Breast epithelium (tissue), 4 donors: ENCODE data around the gene NAALAD2. TPM values are rescaled to one million over a fixed set of nuclear protein-coding genes. Genes with fewer than 3 reads are reported as not detected.
"Not testable (repeated sequence)": the region's sequence is repeated elsewhere in the genome, so short reads cannot be mapped to it uniquely, and the experiment has no call there.

Source experiments
- DNase-seq, 2 donors: peaks; one replicate each; pipeline ENCODE4 v3.0.0-alpha.2; 2019; ENCODE audit warnings: low spot score in 2 of 2
- H3K27ac ChIP-seq, 2 donors: fragments of 200-600 bp; sonication (generic) in 1 of 2; one replicate each; pipeline ENCODE4 v1.5.1; 2016 to 2019; ENCODE audit warnings: mild to moderate bottlenecking in 1 of 2
- H3K27me3 ChIP-seq, 2 donors: fragments of 200-600 bp; sonication (generic) in 1 of 2; one replicate each; pipeline versions ENCODE4 v1.5.1 to v1.6.0; 2017 to 2019; ENCODE audit warnings: control low read depth in 1 of 2, mild to moderate bottlenecking in 1 of 2
- H3K36me3 ChIP-seq: fragments of 200-600 bp; one replicate; pipeline ENCODE4 v1.5.1; 2019
- H3K4me1 ChIP-seq, 2 donors: fragments of 200-600 bp; sonication (generic); one replicate each; pipeline ENCODE4 v1.5.1; 2016 to 2019; ENCODE audit warnings: control low read depth in 1 of 2
- H3K4me3 ChIP-seq, 3 donors: fragments of 200-600 bp; sonication (generic); 1 replicate in 2 of 3; 2 replicates in 1 of 3; pipeline ENCODE4 v1.5.1; 2016 to 2019; ENCODE audit warnings: mild to moderate bottlenecking in 3 of 3, moderate library complexity in 2 of 3
- H3K9me3 ChIP-seq, 2 donors: fragments of 200-600 bp; sonication (generic) in 1 of 2; one replicate each; pipeline ENCODE4 v1.5.1; 2016 to 2019; ENCODE audit warnings: control low read depth in 1 of 2
- CTCF ChIP-seq, 3 donors: fragments of 450-650 bp; IDR thresholded peaks; one replicate each; pipeline ENCODE4 v1.5.1; 2016 to 2017; ENCODE audit warnings: antibody characterized with exemption in 3 of 3, mild to moderate bottlenecking in 3 of 3, moderate library complexity in 3 of 3
- POLR2A ChIP-seq: fragments of 450-650 bp; IDR thresholded peaks from one replicate; pipeline ENCODE4 v1.6.1; 2016; ENCODE audit warnings: antibody characterized with exemption, mild to moderate bottlenecking, moderate library complexity
- POLR2AphosphoS5 ChIP-seq, 3 donors: sonication (generic); formaldehyde crosslinking; IDR thresholded peaks; one replicate each; pipeline ENCODE4 v1.6.1; 2017; ENCODE audit warnings: antibody characterized with exemption in 3 of 3
- intact Hi-C: fragments of 100-400 bp; cut with DNase I; formaldehyde crosslinking; loops from one replicate; pipeline ENCODE4 v1.15.1; 2023; ENCODE audit warnings: low total_unique reads
- total RNA-seq, 3 donors: library from RNA; depleted of rRNA; stranded (reverse); fragments of >200 nt; gene quantifications; one replicate each; pipeline ENCODE4 v1.1.0, GENCODE V29; 2016

NAALAD2 gene
- 1 to 10 TPM in 2 of 3 donors, under 1 TPM in 1; 0.98 to 3.8 (median 1.8) TPM for total RNA-seq

DNA sequence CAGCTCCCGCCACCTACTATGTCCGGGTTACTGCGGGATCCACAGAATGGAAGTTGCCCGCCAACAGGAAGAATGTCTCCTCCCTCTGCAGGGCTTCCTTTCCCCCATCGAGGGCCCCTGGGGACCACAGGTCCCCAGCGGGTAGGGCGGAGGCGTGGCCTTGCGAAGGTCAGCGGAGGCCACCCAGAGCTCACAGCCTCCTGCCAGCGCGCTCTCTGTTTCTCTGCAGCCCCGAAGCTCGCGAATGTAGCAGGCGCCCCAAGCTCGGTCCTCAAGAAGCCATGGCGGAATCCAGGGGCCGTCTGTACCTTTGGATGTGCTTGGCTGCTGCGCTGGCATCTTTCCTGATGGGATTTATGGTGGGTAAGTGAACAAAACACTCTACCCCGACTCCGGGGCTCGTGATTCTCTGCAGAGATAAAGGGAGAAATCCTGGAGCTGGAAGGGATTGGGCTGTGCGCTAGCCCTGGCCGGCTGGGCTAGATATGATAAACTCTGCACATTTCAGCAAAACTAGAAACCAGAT is at the start of gene NAALAD2:
TSS of gene NAALAD2 (plus strand) at position 186 of the 526 bp plus-strand sequence. CDS start at position 282, 96 bp downstream.
- Histone ChIP-seq H3K4me1 (no peaks in the 10 kb centered on the region), H3K4me3 (peak within 1 kb of the TSS; percentile 48 to 71 (median 52)), H3K27ac (peak within 1 kb of the TSS in 1 of 2 donors; percentile 56), H3K27me3 (peaks cover 0 to 15% of the 10 kb centered on the region in 2 donors), H3K36me3 (no peaks in the 10 kb centered on the region), H3K9me3 (no peaks in the 10 kb centered on the region)
- TF ChIP-seq POLR2AphosphoS5 (IDR thresholded peaks at IDR 0.05) (no peak), CTCF (IDR thresholded peaks at IDR 0.05) (no peak), POLR2A (no peak)
- no peak for DNase-seq
- intact Hi-C loops = no loop called here

DNA sequence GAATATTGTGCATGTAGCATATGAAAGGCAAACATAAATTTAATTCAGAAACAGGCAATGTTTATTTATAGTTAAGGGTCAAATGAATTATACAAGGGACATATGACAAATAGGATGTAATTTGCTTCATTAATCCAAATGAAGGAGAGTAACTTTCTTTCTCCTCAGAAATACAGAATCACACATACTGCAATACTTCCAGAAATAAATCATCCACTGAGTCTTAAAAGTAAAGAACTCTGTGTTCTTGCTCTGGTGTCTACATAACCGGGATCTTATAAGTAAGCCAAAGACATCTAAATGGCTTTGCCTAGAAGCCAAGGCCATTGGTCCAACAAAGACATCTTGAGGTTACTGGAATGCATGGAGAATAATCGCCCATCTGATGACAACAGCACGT is 48.8 kb upstream of the NAALAD2 start, which contains the start of gene UBTFL1:
TSS of gene UBTFL1 (plus strand) at position 301 of the 400 bp plus-strand sequence. CDS start at position 301, 0 bp downstream.
- H3K36me3 ChIP-seq, intact Hi-C loops, H3K4me1 ChIP-seq, H3K4me3 ChIP-seq, H3K9me3 ChIP-seq, DNase-seq, H3K27me3 ChIP-seq, H3K27ac ChIP-seq: not testable (repeated sequence)

- DNase-seq, intact Hi-C loops, H3K9me3 ChIP-seq, H3K4me3 ChIP-seq, H3K27ac ChIP-seq, H3K36me3 ChIP-seq, H3K4me1 ChIP-seq, H3K27me3 ChIP-seq: not testable (repeated sequence)
These were observed 45.7 kb upstream of the NAALAD2 start for GRCh38 chr11:90088731-90089130.

DNA sequence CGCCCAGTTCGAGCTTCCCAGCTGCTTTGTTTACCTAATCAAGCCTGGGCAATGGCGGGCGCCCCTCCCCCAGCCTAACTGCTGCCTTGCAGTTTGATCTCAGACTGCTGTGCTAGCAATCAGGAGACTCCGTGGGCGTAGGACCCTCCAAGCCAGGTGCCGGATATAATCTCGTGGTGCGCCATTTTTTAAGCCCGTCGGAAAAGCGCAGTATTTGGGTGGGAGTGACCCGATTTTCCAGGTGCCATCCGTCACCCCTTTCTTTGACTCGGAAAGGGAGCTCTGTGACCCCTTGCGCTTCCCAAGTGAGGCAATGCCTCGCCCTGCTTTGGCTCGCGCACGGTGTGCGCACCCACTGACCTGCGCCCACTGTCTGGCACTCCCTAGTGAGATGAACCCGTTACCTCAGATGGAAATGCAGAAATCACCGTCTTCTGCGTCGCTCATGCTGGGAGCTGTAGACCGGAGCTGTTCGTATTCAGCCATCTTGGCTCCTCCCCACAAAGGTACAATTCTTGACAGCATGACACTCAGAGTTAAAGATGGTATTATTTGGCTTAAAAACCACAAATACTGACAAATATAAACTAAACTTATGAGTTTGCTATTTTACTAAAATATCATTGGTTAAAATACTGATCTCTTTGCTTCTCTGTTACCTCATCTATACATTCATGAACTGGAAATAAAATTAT is 39.1 kb upstream of the NAALAD2 start:
- H3K36me3 ChIP-seq, H3K4me3 ChIP-seq, H3K27me3 ChIP-seq, H3K9me3 ChIP-seq, H3K27ac ChIP-seq, intact Hi-C loops, H3K4me1 ChIP-seq, DNase-seq: not testable (repeated sequence)

DNA sequence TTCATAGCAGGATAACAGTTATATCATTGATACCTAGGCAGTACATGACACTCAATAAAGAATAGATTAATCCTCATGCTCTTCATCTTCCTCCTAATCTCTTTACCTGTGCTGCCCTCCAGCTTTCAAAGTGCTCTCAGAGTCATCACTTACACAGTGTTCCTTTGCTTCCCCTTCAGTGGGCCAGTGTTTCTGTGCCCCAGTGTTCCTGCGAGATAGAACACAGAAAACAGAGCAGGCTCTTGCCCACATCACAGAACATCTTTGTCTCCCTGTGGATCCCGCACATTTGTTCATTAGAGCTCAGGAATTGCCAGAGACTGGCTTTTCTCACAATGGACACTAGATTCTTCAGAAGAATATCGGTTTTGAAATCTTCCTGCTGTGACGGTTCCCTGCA is 36.2 kb upstream of the NAALAD2 start:
- DNase-seq, H3K9me3 ChIP-seq, intact Hi-C loops, H3K27me3 ChIP-seq, H3K4me1 ChIP-seq, H3K36me3 ChIP-seq, H3K27ac ChIP-seq, H3K4me3 ChIP-seq: not testable (repeated sequence)

DNA sequence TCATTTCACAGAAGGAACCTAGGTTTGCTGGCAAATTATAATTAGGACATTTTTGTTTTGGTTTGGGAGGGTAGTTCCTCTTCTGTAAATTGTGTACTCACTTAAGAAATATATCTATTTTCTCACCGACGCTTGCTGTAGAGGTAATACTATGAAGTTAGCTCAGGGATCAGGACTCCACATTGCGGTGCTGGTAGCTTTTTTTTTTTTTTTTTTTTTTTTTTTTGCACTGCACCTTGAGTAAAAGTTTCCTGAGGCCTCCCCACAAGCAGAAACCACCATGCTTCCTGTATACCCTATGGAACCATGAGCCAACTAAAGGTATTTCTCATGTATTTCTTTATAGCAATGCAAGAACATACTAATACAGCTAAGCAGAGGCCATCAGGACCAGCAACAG is 34.0 kb upstream of the NAALAD2 start:
- TF ChIP-seq POLR2AphosphoS5 (IDR thresholded peaks at IDR 0.05) = no peak
- TF ChIP-seq POLR2A = no peak
- no peak for TF ChIP-seq CTCF (IDR thresholded peaks at IDR 0.05)
- DNase-seq = no peak
- Histone ChIP-seq H3K27me3 (no peaks in the 10 kb centered on the region), H3K4me1 (no peaks in the 10 kb centered on the region), H3K27ac (no peak overlapping the region), H3K9me3 (no peaks in the 10 kb centered on the region), H3K36me3 (no peaks in the 10 kb centered on the region), H3K4me3 (no peak overlapping the region)
- intact Hi-C loops = no loop called here

- intact Hi-C loops = no loop called here
- H3K4me1 ChIP-seq = no peaks in the 10 kb centered on the region
- H3K27me3 ChIP-seq = no peaks in the 10 kb centered on the region
These were observed 20.9 kb upstream of the NAALAD2 start for GRCh38 chr11:90113541-90113940.

More at GRCh38 chr11:90113541-90113940, 20.9 kb upstream of the NAALAD2 start:
- DNase-seq = no peak
- no peak overlapping the region for H3K4me3 ChIP-seq
- H3K36me3 ChIP-seq = no peaks in the 10 kb centered on the region
- no peak for TF ChIP-seq POLR2A
- no peak for TF ChIP-seq POLR2AphosphoS5 (IDR thresholded peaks at IDR 0.05)
- peak in 1 of 3 donors; percentile 24 for TF ChIP-seq CTCF (IDR thresholded peaks at IDR 0.05)
- H3K9me3 ChIP-seq = no peaks in the 10 kb centered on the region
- no peak overlapping the region for H3K27ac ChIP-seq
